Nephron progenitor cell (in vitro differentiated cells): ENCODE data around the gene STAB1.

Experiments
- DNase-seq: peaks from one replicate; pipeline ENCODE4 v3.0.0; 2021
- H3K27ac Mint-ChIP-seq: 2 replicates; pipeline ENCODE4 v1.8.0; 2021; ENCODE audit warnings: mild to moderate bottlenecking, moderate library complexity, mixed read lengths
- H3K27me3 Mint-ChIP-seq: 2 replicates; pipeline ENCODE4 v1.8.0; 2021; ENCODE audit warnings: mild to moderate bottlenecking, low read depth, mixed read lengths; ENCODE audit not compliant: poor library complexity
- H3K36me3 Mint-ChIP-seq: 2 replicates; pipeline ENCODE4 v1.8.0; 2021; ENCODE audit warnings: low read depth, mixed read lengths
- H3K4me1 Mint-ChIP-seq: 2 replicates; pipeline ENCODE4 v1.8.0; 2021; ENCODE audit warnings: mixed read lengths
- H3K4me3 Mint-ChIP-seq: 2 replicates; pipeline ENCODE4 v1.8.0; 2021; ENCODE audit warnings: mild to moderate bottlenecking, moderate library complexity, mixed read lengths
- H3K9me3 Mint-ChIP-seq: 2 replicates; pipeline ENCODE4 v1.8.0; 2021; ENCODE audit warnings: mild to moderate bottlenecking, moderate library complexity, mixed read lengths
- CTCF ChIP-seq: fragments of 200-600 bp; sonication (generic); IDR thresholded peaks from 2 replicates; pipeline ENCODE4 v1.5.0; 2021; ENCODE audit warnings: antibody characterized with exemption

STAB1 gene

GRCh38 chr3:52532838-52533622, 37.9 kb downstream of the STAB1 start:
- H3K27ac Mint-ChIP-seq, result no peak overlapping the region

GRCh38 chr3:52533623-52534280, 38.6 kb downstream of the STAB1 start, which contains the start of gene NT5DC2:
TSS of gene NT5DC2 (minus strand) at chr3:52533857. CDS start at chr3:52533737, 120 bp downstream.
- peaks cover 19% of the 10 kb centered on the region for H3K36me3 Mint-ChIP-seq
- H3K27ac Mint-ChIP-seq, result peak within 1 kb of the TSS; percentile 45
- peak within 1 kb of the TSS; percentile 88 for H3K4me3 Mint-ChIP-seq
- H3K27me3 Mint-ChIP-seq, result no peaks in the 10 kb centered on the region
- H3K9me3 Mint-ChIP-seq, result no peaks in the 10 kb centered on the region
- peak; percentile 87 for DNase-seq
- peaks cover 70% of the 10 kb centered on the region for H3K4me1 Mint-ChIP-seq
- TF ChIP-seq CTCF, result no peak

More at GRCh38 chr3:52532838-52533622, 37.9 kb downstream of the STAB1 start:
- H3K4me3 Mint-ChIP-seq, result peak overlapping the region; percentile 88
- H3K9me3 Mint-ChIP-seq, result no peaks in the 10 kb centered on the region
- H3K36me3 Mint-ChIP-seq, result peaks cover 16% of the 10 kb centered on the region
- peaks cover 63% of the 10 kb centered on the region for H3K4me1 Mint-ChIP-seq
- H3K27me3 Mint-ChIP-seq, result no peaks in the 10 kb centered on the region
- peak; percentile 59 for DNase-seq
- TF ChIP-seq CTCF, result no peak

DNA sequence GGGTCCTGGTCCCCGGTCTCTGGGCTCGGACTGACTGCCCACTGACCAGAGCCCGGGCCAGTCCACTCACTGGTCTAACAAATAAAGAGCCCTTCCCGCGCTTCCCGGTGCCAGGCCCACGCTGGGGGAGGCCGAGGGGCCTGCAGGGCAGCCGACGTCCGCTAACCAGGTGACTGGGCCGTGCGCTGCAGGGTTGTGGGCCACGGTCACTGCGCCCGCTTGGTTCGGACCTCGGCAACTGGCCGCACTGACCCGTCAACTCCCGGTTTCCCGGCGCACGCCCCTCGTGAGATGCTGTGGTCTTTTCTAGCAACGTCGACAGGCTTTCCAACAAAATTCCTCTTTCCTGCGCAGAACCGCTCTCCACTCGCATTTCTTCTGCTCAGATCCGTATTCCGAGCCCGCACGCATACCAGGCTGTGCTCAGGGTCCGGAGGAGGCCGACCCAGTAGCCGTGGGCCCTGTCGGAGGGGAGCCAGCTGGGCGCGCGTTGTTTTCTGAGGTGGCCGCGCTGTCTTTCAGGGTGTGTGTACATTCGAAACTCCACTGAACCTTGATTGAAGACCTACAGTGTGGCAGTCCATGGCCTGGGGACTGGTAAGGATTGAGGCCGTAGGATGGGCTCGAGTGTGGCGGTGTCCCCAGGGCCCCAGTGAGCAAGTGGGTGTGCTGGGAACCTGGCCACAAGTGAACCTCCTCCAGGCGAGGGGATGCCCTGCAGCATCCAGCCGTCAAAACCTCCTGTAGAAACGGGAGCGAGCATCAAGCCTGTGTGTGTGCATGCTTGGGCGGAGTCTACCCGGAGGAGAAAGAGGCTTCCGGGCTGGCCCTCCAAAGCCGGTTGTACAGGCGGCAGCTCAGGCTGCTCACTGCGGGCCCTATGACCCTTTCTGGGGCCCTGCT, 39.4 kb downstream of the STAB1 start:
- H3K9me3 Mint-ChIP-seq, result no peaks in the 10 kb centered on the region
- no peak for DNase-seq
- H3K27ac Mint-ChIP-seq, result peak overlapping the region; percentile 85
- H3K4me1 Mint-ChIP-seq, result peaks cover 72% of the 10 kb centered on the region
- TF ChIP-seq CTCF, result no peak
- no peaks in the 10 kb centered on the region for H3K27me3 Mint-ChIP-seq
- peaks cover 20% of the 10 kb centered on the region for H3K36me3 Mint-ChIP-seq
- H3K4me3 Mint-ChIP-seq, result peak overlapping the region; percentile 84

DNA sequence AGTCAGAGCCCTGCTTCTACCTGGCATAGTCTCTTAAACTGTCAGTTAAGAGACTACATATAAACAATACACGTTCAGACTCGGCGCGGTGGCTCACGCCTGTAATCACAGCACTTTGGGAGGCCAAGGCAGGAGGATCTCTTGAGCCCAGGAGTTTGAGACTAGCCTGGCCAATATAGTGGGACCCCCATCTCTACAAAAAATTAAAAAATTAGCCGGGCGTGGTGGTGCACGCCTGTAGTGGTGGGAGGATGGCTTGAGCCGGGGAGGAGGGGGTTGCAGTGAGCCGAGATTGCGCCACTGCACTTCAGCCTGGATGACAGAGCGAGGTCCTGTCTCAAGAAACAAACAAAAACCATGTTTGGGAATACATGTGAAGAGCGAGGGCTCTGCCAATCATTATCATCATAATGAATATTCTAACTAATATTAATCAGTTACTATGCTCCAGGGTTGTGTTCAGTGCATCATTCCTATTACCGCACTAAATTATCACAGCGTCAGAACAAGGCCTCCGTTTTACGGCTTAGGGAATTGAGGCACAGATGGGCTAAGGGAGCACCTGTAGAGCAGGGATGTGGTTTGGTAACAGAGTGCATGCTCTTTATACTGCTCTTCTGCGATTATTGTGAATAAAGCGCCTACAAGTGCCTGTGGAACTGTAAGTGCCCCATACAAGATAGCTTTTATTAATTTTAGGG, 40.4 kb downstream of the STAB1 start:
- no peak for DNase-seq
- no peak for TF ChIP-seq CTCF
- Mint-ChIP-seq H3K36me3 (peaks cover 18% of the 10 kb centered on the region), H3K4me1 (peaks cover 63% of the 10 kb centered on the region), H3K27me3 (no peaks in the 10 kb centered on the region), H3K4me3 (peak overlapping the region; percentile 84), H3K27ac (no peak overlapping the region), H3K9me3 (no peaks in the 10 kb centered on the region)

- Mint-ChIP-seq H3K4me3 (peak overlapping the region; percentile 69), H3K9me3 (no peaks in the 10 kb centered on the region), H3K27me3 (no peaks in the 10 kb centered on the region), H3K36me3 (peaks cover 18% of the 10 kb centered on the region), H3K27ac (no peak overlapping the region), H3K4me1 (peaks cover 63% of the 10 kb centered on the region)
- DNase-seq, result no peak
- TF ChIP-seq CTCF, result no peak
These were observed 40.9 kb downstream of the STAB1 start for GRCh38 chr3:52536112-52536368.
